Inflammatory macrophage (primary cell): ENCODE results near the gene TECPR2.
A peak's percentile ranks its signal among the peaks of the same experiment; 100 is the strongest.

Source experiments
- DNase-seq, 2 donors: peaks; one replicate each; pipeline ENCODE4 v3.0.0-alpha.2; 2020 to 2022

Gene TECPR2

GRCh38 chr14:102497998-102498677 lies 135.4 kb downstream of the TECPR2 start:
- DNase-seq = no peak

- DNase-seq = no peak
These were observed 136.0 kb downstream of the TECPR2 start for GRCh38 chr14:102498678-102499265.

GRCh38 chr14:102499401-102500157 lies 136.8 kb downstream of the TECPR2 start:
- DNase-seq = peak; percentile 13 to 31

GRCh38 chr14:102500158-102500662 lies 137.5 kb downstream of the TECPR2 start:
- peak; percentile 51 to 77 for DNase-seq

DNA sequence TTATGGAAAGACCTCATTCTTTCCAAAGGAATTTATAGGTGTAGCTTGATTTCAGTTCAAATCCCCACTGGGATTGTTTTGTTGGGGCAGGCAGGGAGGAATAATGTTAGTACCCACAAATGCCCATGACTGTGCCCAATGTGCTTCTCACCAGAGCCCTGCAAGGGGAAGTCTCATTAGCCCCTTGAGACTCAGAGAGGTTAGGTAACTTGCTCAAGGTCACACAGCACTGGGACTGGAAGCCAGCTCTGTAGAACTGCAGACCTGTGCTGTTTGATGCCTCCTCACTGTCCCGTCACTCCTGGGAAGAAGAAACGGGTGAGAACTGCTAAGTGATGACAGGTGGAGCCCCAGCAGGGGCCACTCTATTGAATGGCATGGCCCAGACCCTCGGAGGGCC lies 138.0 kb downstream of the TECPR2 start:
- DNase-seq = peak; percentile 23 to 25

DNA sequence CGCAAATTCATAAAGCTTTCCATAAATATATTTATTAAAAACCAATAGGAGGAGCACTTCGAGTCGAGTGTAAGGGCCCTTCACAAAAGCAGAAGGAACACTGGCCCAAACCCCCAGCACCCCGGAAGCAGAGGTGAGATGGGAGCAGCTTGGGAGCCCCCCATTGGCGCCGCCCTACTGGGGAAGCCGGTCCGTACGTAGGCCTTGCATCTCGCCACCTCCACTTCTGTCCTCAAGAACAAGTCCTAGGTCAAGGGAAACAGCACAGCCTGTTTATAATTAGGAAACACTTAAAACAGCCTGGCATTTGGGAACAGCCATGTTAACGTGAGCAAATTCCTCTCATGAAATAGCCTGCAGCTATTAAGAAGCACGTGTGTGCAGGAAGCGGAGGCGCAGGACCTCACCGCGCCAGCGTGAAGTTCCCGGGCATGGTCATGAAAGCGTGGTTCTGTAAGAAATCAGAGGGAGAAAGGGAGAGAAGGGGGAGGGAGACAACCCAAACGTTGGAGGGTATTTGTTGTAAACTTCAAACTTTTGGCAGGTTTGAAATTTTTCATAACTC lies 139.1 kb downstream of the TECPR2 start:
- no peak for DNase-seq

GRCh38 chr14:102502571-102502970 lies 139.8 kb downstream of the TECPR2 start:
- no peak for DNase-seq

GRCh38 chr14:102503641-102504327 lies 141.0 kb downstream of the TECPR2 start:
- DNase-seq = no peak

DNA sequence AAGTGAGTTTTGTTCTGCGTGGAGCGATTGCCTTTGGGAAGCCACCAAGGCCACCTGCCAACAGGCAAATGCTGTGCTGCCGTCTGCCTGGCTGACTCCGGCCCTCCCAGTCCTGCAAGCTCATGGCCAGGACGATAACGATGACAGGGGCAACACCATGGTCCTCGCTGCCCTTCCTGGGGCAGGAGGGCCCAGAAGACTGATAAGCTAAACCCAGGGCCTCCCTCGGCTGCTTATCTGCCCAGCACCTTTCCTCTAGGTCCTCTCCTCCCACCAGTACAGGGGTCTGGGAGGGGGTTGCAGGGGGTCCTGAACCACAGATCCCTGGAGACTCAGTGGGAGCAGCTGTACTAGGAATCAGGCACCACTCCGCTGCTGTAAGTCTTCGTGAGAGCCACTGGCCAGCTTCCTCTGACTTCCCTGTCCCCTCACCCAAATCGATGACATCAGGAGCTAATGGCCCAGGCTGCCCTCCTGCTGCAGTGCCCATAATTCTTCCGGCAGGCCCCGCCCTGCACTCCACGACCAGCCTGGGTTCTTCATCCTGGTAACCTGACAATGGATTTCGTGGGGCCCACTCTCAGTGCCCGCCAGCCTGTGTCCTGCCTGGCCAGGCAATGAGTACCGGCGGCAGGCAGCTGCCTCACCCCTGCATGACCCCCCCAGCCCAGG lies 141.7 kb downstream of the TECPR2 start:
- no peak for DNase-seq

- no peak for DNase-seq
These were observed 142.4 kb downstream of the TECPR2 start for GRCh38 chr14:102505000-102505619.

DNA sequence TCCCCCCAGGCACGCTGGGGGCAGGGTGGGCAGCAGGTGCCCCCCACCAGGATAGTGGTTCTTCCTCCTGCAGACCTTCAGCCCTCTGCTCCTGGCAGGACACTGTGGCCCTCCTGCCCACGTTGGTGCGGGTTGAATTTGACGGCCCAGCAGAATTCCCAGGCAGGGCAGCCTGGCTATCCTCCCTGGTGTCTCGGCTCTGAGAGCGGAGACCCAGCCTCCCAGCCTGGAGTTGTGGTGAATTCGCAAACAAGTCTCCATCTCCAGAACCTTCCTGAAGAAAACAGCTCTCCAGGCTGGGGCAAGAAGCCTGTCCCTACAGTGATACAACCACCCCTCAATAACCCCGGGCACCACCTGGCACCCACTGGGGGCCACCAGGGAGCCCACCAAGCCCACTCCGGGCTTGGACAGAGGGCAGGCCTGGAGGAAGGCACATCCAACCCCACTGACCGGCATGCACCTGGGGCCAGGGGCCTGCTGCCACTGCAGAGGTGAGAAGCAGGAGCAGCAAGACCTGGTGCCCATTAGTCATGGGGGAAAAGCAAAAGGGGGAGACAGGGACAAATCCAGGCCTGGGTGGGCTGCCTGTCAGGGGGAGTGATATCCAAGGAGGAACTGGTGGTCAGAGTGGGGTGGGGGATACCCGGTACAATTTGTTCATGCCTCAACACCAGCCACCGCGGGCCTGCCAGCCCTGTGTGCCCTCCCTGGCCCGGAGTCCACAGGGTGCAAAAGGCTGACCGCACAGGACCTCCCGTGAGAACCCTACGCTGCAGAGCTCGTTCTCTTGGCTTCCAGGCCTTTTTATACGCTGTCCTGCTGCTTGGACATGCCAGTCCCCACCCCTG lies 143.3 kb downstream of the TECPR2 start:
- no peak for DNase-seq

DNA sequence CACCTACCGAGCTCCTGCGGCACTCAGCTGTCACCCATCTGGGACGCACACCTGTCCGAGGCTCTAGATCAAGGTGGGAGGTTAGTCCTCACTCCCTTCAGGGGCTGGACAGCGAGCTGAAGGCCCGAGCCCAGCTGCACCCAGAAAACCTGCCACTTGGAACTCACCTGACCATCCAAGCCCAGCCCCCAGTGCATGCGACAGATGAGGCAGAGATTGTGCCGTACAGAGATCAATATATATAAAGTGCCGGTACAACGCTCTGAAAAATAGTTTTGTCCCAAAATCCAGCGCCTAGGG lies 143.8 kb downstream of the TECPR2 start:
- no peak for DNase-seq

DNA sequence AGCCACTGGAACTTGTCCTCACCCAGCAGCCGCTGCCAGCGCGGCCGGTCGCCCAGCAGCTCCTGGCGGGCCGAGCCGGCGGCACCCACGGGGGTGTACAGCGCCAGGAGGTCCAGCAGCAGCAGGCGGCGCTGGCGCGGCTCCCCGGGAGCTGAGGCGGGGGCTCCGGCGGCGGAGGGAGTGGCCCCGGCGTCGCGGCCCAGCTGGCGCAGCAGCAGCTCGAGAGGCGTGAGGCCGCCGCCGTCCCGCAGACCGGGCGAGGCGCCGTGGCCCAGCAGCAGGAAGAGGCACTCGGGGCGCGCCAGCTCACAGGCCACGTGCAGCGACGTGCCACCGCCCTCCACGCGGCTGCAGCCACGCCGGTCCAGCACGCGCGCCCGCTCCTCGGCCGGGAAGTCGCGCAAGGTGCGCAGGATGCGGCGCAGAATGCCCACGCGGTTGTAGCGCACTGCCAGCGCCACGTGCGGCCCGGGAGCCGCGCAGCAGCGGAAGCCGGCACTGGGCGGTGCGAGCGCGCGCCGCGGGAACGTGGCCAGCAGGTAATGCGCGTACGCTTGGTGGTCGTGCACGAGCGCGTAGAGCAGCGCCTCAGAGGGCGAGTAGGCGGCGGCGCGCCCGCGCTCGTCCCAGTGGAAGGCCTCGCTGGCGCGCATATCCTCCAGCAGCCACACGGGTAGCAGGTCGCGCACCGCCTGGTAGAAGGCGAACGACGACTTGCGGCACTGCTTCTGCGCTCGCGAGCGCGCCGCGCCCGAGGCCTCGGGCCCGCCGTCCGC lies 144.5 kb downstream of the TECPR2 start:
- DNase-seq = no peak

- DNase-seq = no peak
These were observed 145.1 kb downstream of the TECPR2 start for GRCh38 chr14:102507857-102508312.

DNA sequence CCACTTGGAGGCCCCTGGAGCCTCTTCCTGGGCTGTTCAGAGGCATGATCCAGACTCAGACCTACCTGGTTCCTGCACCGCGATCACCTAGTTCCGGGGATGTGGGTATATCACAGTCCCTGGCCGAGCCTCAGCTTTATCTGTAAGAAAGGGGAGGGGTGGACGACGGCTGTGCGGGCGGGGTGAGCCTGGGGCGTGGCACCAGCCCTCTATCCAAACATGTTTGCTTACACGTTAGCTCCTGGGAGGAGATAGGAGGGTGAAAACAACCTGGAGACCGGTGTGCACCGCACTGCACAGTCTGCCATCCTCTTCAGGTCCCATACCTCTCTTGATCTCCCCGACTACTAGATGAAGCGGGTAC lies 145.7 kb downstream of the TECPR2 start:
- DNase-seq = no peak

- peak; percentile 52 to 60 for DNase-seq
These were observed 146.3 kb downstream of the TECPR2 start for GRCh38 chr14:102508774-102509745.

GRCh38 chr14:102509746-102510615 lies 147.2 kb downstream of the TECPR2 start, which contains the start of gene ANKRD9:
ANKRD9 (minus strand) TSS chr14:102509776; CDS start chr14:102507889, 1,887 bp downstream.
- DNase-seq = peak; percentile 96
